Central memory CD4-positive, alpha-beta T cell (primary cell): ENCODE measurements around the gene PDLIM3.
"Not testable (repeated sequence)": the region's sequence is repeated elsewhere in the genome, so short reads cannot be mapped to it uniquely, and the experiment has no call there.

Source experiments
- DNase-seq: peaks from one replicate; pipeline ENCODE4 v3.0.0; 2022
- total RNA-seq, 3 experiments: gene quantifications; one replicate each; lab custom pipeline; 2026; lab: John Stamatoyannopoulos, UW

The PDLIM3 gene, protein sequence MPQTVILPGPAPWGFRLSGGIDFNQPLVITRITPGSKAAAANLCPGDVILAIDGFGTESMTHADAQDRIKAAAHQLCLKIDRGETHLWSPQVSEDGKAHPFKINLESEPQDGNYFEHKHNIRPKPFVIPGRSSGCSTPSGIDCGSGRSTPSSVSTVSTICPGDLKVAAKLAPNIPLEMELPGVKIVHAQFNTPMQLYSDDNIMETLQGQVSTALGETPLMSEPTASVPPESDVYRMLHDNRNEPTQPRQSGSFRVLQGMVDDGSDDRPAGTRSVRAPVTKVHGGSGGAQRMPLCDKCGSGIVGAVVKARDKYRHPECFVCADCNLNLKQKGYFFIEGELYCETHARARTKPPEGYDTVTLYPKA
- total RNA-seq, result 0 to 0.58 (median 0) reads per million in 3 experiments

DNA sequence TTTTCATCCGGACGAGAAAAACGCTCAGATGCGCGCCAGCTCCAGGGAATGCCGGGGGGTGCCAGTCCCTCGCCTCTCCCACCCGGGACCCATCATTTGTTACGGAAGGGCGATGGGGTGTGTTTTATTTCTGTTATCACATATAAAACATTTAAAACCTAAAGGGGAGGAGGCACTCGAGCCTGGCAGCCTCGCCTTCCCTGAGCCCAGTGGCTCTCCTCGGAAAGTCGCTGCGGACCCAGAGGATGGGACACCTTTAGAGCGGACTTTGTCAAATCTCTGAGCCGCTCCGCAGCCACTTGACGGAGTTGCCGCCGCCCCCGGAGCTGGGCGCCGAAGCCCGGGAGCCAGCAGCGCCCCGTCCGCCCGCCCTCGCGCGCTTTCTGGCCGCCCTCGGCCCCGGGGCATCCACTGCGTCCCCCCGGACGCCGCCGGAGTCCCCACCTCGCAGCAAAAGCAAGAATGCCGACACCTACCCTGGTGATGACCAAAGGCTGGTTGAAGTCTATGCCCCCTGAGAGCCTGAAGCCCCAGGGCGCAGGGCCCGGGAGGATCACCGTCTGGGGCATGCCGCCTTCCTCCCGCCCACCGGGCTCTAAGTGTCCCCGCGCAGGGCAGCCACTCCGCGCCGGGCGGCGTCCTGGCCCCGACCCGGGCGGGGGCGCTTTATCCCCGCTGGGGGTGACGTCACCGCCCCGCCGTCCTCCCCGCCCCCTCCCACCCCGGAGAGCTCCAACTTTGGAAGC lies at the start of gene PDLIM3:
Gene PDLIM3, minus strand, starts transcription at position 642 of the 746 bp plus-strand sequence. Its CDS starts 73 bp downstream, at position 569.
- DNase-seq, result no peak

- DNase-seq, result no peak
Observed at GRCh38 chr4:185583813-185584212, 48.5 kb upstream of the PDLIM3 start.

- DNase-seq, result no peak
Observed at GRCh38 chr4:185582651-185583400, 47.5 kb upstream of the PDLIM3 start.

- DNase-seq, result no peak
Observed at GRCh38 chr4:185580699-185581098, 45.4 kb upstream of the PDLIM3 start.

DNA sequence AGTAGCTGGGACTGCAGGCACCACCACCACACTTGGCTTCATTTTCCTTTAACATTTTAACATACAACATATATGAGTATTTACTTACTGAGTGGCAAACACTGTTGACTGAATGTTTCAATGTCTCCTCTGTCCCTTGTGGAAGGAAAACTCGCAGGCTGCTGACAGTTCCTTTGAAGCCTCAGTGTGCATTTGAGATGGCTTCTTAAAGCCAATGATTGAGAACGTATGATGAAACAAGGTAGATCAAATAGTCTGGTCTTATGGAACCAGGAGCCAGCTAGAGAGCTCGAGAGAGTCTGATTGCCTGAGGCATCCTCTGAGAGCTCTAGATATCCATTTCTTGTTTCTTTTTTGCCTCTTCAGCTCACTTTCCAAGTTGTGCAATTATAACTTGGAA lies 43.0 kb upstream of the PDLIM3 start:
- DNase-seq, result no peak

DNA sequence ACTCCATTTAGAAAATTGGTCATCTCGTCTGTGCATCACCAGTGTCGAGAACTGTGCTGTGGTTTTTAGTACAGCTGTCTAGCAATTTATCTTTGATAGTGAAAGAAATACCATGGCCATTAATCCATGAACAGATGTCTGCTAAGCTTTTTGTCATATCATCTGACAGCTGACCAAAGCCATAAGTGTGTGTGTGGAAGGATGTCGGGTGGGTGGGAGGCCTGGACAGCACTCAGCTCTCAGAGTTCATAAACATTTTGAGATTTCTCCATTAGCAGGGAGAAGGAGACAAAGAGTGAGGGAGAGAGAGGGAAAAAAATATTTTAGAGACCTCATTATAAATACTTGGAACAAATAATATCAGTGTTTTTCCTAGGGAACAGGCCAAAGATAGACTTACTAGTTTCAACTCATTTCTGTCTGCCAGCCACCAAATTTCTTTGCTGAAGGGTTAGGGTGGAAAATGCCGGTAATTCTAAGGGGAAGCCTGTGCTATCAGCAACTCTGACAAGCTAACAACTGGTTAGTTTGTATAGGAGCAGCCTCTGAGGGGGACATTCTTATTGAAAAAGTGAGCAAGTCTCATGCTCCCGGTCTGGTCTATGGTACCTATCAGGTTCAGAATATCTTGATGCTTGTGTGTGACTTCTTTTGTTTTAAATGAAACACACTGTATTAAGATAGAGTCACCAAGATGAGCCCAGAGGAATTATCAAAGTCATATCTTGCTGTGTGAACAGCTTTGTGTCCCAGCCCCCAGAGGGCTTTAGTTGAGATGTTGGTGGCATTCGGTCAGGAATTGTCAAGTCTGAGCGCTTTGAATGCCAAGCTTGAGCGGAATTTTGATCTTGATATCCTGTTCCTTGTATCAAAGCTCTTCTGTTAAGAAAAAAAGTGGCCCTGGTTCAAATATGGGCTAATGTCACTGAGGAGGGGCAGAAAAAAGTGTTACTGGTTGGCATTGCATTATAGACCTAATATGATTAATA lies 41.9 kb upstream of the PDLIM3 start:
- no peak for DNase-seq

DNA sequence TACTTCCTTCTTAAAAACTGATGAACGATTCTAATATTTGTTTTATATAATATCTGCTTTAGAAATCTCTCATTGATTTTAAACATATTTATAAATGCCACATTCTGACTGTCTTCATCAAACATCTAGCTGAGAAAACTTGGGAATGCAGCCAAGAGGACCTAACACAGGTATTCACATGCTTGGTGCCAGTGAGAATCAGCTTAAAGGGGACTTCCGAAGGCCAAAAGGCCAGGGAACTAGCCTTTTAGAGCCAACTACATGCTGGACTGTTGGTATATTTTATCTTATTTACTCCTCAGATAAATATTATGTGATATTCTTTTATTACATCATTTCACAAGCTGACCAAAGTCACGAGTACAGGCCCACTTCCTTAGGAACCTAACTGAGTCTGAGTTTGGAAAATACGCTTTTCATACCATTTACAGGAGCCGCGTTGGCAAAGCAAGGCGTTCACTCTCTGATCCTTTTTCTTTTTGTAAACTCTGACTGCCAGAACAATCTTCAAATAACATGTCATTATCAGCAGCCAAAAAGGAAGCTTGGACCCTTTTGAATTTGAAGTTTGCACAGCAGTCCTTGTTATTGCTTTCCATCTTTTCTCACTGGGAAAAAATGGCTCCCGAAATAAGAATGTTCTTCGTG lies 41.1 kb upstream of the PDLIM3 start:
- no peak for DNase-seq

- DNase-seq, result no peak
Observed at GRCh38 chr4:185573651-185574199, 38.4 kb upstream of the PDLIM3 start.

- no peak for DNase-seq
Observed at GRCh38 chr4:185570727-185571126, 35.4 kb upstream of the PDLIM3 start.

DNA sequence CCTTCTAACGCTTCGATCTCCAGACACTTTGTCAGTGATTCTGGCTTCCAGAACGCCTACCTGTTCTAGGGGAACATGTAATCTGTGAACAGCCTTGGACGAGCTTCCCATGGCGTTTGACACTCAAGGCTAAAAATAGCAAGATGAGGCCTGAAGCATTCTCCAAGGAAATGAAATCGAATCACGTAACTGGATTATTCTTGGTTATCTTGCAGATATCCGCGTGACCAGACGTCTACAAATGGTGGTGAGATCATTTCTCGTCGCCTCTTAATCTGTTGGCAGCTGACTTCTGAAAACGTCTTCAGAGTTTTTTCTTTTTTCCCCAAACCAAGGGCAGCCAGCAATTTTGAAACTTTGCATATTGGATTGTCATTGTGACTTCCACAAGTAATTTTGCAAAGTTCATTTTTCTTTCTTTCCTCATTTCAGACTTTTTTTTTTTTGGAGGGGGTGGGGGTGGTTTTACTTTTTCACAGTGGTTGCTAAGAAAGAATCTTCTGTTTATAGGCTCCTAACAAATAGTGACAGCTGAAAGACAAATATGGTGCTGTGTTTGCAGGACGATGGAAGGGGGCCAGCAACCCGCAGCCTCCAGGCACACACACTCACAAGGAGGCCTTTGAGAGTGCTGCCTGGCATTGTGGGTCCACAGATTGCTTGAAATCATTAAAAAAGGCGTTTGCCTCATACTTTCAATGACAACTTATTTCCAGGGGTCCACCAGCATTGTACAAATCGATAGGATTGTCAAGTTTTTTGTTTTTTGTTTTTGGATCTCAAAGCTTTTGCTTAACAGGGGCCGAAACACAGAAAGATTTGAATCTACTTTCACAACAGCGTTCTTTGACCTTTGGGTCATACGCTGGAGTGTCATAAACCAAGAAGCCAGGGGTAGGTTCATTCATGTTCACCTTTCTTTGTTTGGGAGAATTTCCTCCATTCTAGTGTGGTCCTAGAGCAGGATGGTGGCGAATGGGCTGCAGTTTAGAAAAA lies 32.4 kb upstream of the PDLIM3 start:
- no peak for DNase-seq

DNA sequence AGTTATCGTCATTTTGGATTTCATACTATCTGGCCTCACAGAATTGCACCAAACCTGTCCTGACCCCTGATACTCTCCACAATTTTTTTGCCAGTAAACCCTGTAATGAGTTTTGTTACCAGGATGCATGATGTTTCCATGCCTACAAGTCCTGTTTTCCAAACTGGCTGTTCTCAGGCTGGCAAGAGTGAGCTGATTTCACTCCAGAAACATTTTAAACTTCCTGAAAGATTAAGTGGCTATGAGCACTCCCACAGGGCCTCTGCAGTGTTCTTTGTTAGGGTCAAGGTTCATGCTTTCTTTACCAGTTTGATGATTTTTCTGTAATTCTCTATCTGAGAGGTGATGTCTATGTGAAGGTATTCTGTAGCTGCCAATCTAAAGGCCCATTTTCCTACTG lies 31.7 kb upstream of the PDLIM3 start:
- DNase-seq, result no peak

- DNase-seq, result no peak
Observed at GRCh38 chr4:185566425-185566824, 31.1 kb upstream of the PDLIM3 start.

DNA sequence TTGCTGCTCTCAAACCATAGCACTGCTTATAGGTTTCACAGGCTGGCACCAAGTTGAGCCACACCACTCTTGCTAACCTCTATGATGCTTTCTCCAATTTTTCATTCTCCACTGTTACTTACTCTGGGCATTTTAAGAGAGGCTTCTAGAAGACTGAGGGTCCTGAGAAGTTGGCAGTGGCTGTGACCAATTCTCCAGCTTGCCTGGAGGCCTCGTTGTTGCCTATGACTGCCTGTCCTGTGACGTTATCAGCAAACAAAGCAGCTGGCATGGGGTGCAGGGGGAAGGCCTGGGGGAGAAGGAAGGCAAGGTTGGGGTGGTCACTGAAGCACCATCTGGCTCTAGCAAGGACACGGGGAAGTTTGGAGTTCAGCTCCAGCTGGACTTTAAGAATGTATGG lies 30.4 kb upstream of the PDLIM3 start:
- DNase-seq, result no peak

GRCh38 chr4:185564349-185564748 lies 29.0 kb upstream of the PDLIM3 start:
- no peak for DNase-seq

DNA sequence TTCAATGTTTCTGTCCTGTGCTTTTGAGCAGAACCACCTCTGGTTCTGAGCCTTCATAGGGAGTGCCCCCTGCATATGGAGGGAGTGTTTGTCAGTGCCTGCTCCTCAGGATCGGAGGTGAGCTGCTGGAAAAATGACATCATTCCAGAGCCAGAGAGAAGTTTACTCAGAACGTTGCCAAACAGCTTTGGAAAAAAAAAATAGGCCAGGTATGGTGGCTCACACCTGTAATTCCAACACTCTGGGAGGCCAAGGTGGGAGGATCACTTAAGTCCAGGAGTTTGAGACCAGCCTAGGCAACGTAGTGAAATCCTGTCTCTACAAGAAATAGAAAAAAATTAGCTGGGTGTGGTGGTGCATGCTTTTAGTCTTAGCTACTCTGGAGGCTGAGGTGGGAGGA lies 27.2 kb upstream of the PDLIM3 start:
- DNase-seq, result no peak

- no peak for DNase-seq
Observed at GRCh38 chr4:185560316-185560715, 25.0 kb upstream of the PDLIM3 start.

DNA sequence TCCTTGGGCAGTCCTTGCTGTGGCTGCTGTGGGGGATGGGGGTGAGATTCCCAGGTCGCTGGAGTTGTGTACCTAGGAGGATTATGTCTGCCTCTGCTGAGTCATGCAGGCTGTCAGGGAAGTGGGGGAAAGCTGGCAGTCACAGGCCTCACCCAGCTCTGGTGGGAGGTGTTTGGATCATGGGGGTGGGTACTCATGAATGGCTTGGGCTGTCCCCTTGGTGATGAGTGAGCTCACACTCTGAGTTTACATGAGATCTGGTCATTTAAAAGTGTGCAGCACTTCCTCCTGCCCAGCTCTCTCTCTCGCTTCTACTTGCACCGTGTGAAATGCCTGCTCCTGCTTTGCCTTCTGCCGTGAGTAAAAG lies 24.6 kb upstream of the PDLIM3 start:
- DNase-seq, result no peak

- not testable (repeated sequence) for DNase-seq
Observed at GRCh38 chr4:185559251-185559914, 24.1 kb upstream of the PDLIM3 start.

- DNase-seq, result no peak
Observed at GRCh38 chr4:185554365-185555126, 19.2 kb upstream of the PDLIM3 start.
